Neuron (in vitro differentiated cells): ENCODE results near the gene C3orf20.
"Not testable (repeated sequence)": the region's sequence is repeated elsewhere in the genome, so short reads cannot be mapped to it uniquely, and the experiment has no call there.

Experiments
- H2AFZ ChIP-seq: one replicate; pipeline ENCODE4 v1.6.1; 2013; ENCODE audit warnings: low read depth, mild to moderate bottlenecking, inconsistent platforms, low read length, moderate library complexity
- H3K27me3 ChIP-seq: one replicate; pipeline ENCODE4 v1.6.1; 2013; ENCODE audit warnings: low read length; ENCODE audit not compliant: insufficient read depth
- H3K36me3 ChIP-seq: one replicate; pipeline ENCODE4 v1.6.1; 2013; ENCODE audit warnings: low read length; ENCODE audit not compliant: insufficient read depth
- H3K4me1 ChIP-seq: one replicate; pipeline ENCODE4 v1.6.1; 2013; ENCODE audit warnings: low read length; ENCODE audit not compliant: insufficient read depth
- H3K4me3 ChIP-seq: 2 replicates; pipeline ENCODE4 v1.5.1; 2013; ENCODE audit warnings: mild to moderate bottlenecking, low read length, moderate library complexity
- H3K9me3 ChIP-seq: one replicate; pipeline ENCODE4 v1.6.1; 2013; ENCODE audit warnings: low read length

The C3orf20 gene

DNA sequence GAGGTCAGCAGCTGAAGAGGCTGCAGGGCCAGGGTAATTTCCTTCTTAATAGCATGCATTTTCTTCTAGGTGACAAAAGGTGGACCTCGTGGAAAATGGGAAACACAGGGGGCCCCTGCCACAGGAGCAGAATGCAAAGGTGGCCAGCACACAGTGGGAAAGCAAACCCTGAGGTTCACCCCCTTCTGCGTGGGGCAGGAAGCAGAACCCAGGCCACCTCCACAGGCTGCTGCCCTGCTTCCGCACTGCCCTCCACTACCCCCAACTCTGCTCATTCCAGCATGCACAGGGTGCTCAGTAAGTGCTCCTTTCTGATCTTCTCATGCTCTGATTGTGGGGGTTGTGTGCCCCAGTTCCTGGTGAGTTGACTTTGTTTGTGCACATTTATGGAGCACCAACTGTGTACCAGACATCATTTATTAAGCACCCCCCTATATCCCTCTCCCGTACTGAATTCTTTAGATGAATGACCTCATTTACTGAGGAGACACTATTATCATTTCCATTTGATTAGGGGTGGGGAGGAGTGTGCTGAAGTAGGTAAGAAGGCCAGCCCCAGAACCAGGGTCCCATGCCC is 131.1 kb downstream of the C3orf20 start:
- Histone ChIP-seq H3K4me1 (no peaks in the 10 kb centered on the region), H2AFZ (no peak overlapping the region), H3K36me3 (no peaks in the 10 kb centered on the region), H3K9me3 (no peaks in the 10 kb centered on the region), H3K27me3 (peaks cover 51% of the 10 kb centered on the region), H3K4me3 (no peak overlapping the region)

DNA sequence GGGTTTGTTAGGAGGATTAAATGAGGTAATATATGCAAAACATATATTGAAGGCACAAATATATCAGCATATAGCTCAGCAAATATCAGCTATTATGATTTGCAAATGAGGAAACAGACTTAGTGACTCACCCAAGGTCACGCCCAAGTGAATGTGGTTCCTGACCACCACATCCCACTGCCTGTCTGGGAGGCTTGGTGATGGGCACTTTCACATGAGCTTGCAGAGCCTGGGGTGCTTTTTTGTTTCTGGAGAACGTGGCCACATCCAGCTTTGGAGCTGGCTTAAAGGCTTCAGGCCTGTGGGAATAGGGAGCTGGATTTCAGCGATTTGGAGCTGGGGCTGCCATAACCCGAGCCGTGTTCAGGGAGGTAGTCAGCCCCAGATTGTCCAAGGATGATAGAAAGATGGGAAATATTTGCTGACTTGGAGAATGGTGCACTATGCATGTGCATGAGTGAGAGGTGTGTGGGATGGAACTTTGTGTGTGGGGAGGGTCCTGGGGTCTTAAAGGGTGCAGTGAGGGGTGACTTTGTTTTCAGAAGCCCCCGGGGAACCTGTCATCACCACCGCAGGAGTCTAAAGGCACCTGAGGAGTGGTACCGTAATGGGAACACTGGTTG is 131.8 kb downstream of the C3orf20 start:
- H3K27me3 ChIP-seq, result peaks cover 52% of the 10 kb centered on the region

GRCh38 chr3:14808025-14808424 is 133.1 kb downstream of the C3orf20 start:
- Histone ChIP-seq H3K27me3 (peaks cover 53% of the 10 kb centered on the region), H3K36me3 (no peaks in the 10 kb centered on the region), H3K4me3 (no peak overlapping the region), H3K9me3 (no peaks in the 10 kb centered on the region), H2AFZ (no peak overlapping the region), H3K4me1 (no peaks in the 10 kb centered on the region)

More for the DNA sequence above, 131.8 kb downstream of the C3orf20 start:
- H3K36me3 ChIP-seq, result no peaks in the 10 kb centered on the region
- H2AFZ ChIP-seq, result no peak overlapping the region
- no peaks in the 10 kb centered on the region for H3K4me1 ChIP-seq
- H3K9me3 ChIP-seq, result no peaks in the 10 kb centered on the region
- H3K4me3 ChIP-seq, result no peak overlapping the region

DNA sequence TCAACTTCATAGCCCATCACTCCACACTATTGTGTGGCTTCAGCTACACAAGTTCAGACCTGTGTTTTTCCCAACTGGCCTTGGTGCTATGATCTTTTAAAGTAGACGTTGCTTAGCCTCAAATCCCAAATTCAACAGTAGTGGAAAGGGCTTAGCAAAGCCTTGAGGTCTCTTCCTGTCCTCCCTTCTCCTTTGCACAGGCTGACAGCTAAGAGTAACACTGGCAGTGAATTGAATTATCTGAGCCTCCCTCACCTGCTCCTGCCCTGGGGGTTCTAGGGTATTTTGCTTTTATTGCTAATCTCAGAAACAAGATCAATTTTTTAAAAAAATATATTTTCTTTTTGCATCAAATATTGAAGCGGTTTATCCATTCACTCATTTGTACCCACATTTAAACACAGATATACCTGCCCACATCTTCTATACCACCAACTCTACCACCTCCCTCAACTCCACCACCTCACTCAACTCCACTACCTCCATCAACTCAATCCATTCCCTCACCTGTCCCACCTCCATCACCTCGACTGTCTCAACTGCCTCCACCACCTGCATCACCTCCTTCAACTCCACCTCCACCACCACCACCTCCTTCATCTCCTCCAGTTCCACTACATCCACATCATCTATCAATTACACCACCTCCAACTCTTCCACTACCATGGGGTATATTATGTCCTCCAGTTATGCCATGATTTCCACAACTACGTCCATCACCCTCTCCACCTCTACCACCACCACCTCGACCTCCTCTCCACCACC is 133.7 kb downstream of the C3orf20 start:
- Histone ChIP-seq H3K4me1 (no peaks in the 10 kb centered on the region), H2AFZ (no peak overlapping the region), H3K9me3 (no peaks in the 10 kb centered on the region), H3K27me3 (peaks cover 56% of the 10 kb centered on the region), H3K36me3 (no peaks in the 10 kb centered on the region), H3K4me3 (no peak overlapping the region)

- H3K36me3 ChIP-seq, H3K4me1 ChIP-seq, H3K9me3 ChIP-seq, H2AFZ ChIP-seq, H3K4me3 ChIP-seq: not testable (repeated sequence)
- peaks cover 65% of the 10 kb centered on the region for H3K27me3 ChIP-seq
Measured at GRCh38 chr3:14809611-14810010, 134.7 kb downstream of the C3orf20 start.

DNA sequence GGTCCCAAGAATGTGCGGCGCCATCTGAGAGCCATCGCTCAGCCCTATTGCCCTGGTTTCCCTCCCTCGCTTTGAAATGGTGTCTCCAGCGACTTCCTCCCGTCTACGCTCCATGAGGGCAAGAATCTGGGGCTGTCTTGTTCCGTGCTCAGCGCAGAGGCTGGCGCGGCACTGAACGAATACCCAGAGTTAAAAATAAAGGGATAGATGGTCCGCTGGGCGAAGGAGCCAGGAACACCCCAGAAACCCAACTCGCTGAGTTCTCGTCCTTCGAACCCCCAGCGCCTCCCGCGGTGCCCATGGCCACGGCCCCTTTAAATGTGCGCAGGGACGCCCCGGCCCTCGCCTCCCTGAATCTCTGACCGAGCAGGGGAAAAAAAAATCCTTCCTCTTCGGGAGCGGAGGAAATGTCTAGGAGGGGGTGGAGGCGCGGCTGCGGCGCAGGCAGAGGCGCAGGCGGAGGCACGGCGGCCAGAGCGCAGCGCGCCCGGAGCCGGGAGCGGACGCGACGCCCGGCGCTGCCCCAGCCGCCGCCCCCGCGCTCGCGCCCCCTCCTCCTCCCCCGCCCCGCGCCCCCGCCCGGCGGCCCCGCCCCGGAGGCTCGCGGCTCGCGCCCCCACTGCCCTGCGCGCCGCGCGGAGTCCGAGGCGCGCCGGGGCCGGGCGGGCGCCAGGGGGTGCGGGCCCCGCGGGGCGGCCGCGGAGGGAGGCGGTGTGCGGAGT is 135.3 kb downstream of the C3orf20 start:
- H3K4me3 ChIP-seq, result no peak overlapping the region
- peaks cover 67% of the 10 kb centered on the region for H3K27me3 ChIP-seq
- H3K9me3 ChIP-seq, result no peaks in the 10 kb centered on the region
- no peaks in the 10 kb centered on the region for H3K4me1 ChIP-seq
- H2AFZ ChIP-seq, result no peak overlapping the region
- no peaks in the 10 kb centered on the region for H3K36me3 ChIP-seq

DNA sequence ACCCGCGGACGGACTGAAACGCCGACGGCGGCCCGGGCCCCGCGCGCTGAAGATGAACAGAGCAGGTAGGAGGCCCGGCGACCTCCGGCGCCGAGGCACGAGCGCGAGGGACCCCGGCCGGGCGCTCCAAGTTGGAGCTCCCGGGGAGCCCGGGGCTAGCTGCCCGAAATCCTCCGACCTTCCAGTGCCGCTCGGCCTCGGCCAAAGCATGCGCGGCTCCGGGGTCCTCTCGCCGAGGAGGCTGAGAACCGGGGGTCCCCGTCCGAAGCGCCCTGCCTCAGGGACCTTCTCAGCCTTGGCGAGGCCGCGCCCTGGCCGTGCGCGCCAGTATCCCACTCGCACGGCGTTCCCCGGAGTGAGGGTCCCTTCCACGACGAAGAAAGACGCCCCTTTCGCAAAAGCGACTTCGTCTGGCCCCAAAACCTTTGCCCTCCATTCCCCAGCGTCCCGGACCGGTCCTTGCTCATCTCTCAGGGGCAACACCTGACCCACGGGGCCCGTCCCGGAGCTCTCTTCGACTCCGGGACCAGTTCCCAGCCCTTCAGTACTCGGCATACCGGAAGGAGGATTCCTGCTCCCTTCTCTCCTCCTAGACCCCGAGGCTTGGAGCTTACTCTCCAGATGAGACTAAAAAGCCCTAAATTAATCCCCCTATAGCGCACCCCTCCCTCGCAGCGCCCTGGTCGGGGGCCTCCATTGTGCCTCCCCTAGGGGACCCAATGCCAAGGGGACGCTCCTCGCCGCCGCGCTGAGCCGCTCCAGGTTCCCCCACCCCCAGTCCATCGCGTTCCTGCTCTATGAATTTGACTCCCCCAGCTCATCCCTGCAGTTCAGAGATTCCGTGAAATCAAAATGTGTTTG is 136.1 kb downstream of the C3orf20 start:
- no peak overlapping the region for H3K4me3 ChIP-seq
- no peak overlapping the region for H2AFZ ChIP-seq
- H3K4me1 ChIP-seq, result no peaks in the 10 kb centered on the region
- no peaks in the 10 kb centered on the region for H3K36me3 ChIP-seq
- H3K27me3 ChIP-seq, result peaks cover 73% of the 10 kb centered on the region
- H3K9me3 ChIP-seq, result no peaks in the 10 kb centered on the region

DNA sequence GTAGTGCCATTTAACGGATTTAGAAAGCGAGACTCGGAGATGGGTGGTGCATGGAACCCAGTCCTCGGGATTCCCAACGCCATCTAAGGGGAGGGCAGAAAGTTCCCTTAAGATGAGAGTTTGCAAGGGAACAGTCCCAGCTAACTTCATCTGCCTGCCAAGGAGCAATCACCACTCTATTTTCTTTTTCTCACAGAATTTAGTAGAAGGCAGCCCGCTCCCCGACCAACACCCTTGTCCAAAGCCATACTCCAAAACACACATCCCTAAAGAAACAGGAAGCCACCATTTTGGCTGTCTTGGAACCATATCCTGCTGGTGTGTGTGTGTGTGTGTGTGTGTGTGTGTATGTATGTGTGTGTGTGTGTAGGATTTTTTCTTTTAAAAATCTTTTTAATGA is 136.7 kb downstream of the C3orf20 start:
- Histone ChIP-seq H3K4me1 (no peaks in the 10 kb centered on the region), H3K27me3 (peaks cover 73% of the 10 kb centered on the region), H2AFZ (no peak overlapping the region), H3K4me3 (no peak overlapping the region), H3K36me3 (no peaks in the 10 kb centered on the region), H3K9me3 (no peaks in the 10 kb centered on the region)

GRCh38 chr3:14812196-14812790 is 137.4 kb downstream of the C3orf20 start:
- Histone ChIP-seq H3K4me3 (no peak overlapping the region), H3K27me3 (peaks cover 67% of the 10 kb centered on the region), H3K4me1 (no peaks in the 10 kb centered on the region), H2AFZ (no peak overlapping the region), H3K9me3 (no peaks in the 10 kb centered on the region), H3K36me3 (no peaks in the 10 kb centered on the region)

DNA sequence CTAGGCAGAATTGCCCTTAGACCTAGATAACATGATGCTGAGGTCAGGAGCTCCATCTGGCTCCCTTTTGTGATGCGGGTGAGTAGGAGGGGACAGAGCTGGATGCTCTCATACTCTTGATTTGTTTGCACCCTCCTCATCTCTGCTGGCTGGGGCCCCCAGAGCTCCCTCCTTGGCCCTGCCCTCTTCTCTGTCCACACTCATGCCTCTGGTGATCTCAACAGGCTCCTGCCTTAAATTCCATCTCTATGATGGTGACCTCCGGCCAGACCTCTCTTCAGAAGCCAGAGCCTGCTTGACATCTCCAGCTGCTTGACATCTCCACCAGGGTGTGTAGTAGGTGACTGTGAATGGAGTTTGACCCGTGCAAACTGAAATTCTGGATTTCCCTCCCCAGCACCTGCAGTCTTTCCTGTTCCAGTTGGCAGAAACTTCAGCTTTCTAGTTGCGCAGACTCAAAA is 139.5 kb downstream of the C3orf20 start:
- no peak overlapping the region for H3K4me3 ChIP-seq
- H3K4me1 ChIP-seq, result no peaks in the 10 kb centered on the region
- no peaks in the 10 kb centered on the region for H3K9me3 ChIP-seq
- H3K36me3 ChIP-seq, result no peaks in the 10 kb centered on the region
- H2AFZ ChIP-seq, result no peak overlapping the region
- peaks cover 54% of the 10 kb centered on the region for H3K27me3 ChIP-seq

- Histone ChIP-seq H3K9me3 (no peaks in the 10 kb centered on the region), H3K27me3 (peaks cover 39% of the 10 kb centered on the region), H2AFZ (no peak overlapping the region), H3K36me3 (no peaks in the 10 kb centered on the region), H3K4me1 (no peaks in the 10 kb centered on the region), H3K4me3 (no peak overlapping the region)
Measured at GRCh38 chr3:14816359-14816758, 141.4 kb downstream of the C3orf20 start.

- Histone ChIP-seq H3K27me3 (peaks cover 18% of the 10 kb centered on the region), H3K4me3 (no peak within 1 kb of the TSS), H2AFZ (no peak within 1 kb of the TSS), H3K9me3 (no peaks in the 10 kb centered on the region), H3K4me1 (no peaks in the 10 kb centered on the region), H3K36me3 (no peaks in the 10 kb centered on the region)
Measured at GRCh38 chr3:14818804-14819500, 144.0 kb downstream of the C3orf20 start, which contains the start of gene FGD5. Gene FGD5 (plus strand): TSS chr3:14818962. CDS start chr3:14819072, 110 bp downstream.
